Body of pancreas (tissue), 4 donors: Measurements from ENCODE around the gene PLEKHG4B. TPM values are rescaled to one million over a fixed set of nuclear protein-coding genes. Genes with fewer than 3 reads are reported as not detected.
"Not testable (repeated sequence)": the region's sequence is repeated elsewhere in the genome, so short reads cannot be mapped to it uniquely, and the experiment has no call there.

ENCODE experiments used
- ATAC-seq: fragments of 150-250 bp; one replicate; pipeline ENCODE4 v1.9.1; 2016
- DNase-seq, 4 donors: peaks; one replicate each; pipeline ENCODE4 v3.0.0-alpha.2; 2019
- H3K27ac ChIP-seq, 4 donors: fragments of 200-600 bp; sonication (generic); 1 replicate in 3 of 4; 2 replicates in 1 of 4; pipeline versions ENCODE4 v1.5.1 to v1.6.1; 2016 to 2019; ENCODE audit warnings: mild to moderate bottlenecking in 1 of 4, mixed read lengths in 1 of 4, moderate library complexity in 1 of 4
- H3K27me3 ChIP-seq, 2 donors: fragments of 200-600 bp; sonication (generic); one replicate each; pipeline ENCODE4 v1.6.0; 2016; ENCODE audit warnings: mild to moderate bottlenecking in 1 of 2
- H3K36me3 ChIP-seq, 2 donors: fragments of 200-600 bp; sonication (generic); replicated peaks in 1 of 2; 2 replicates each; pipeline ENCODE4 v1.5.1; 2016; ENCODE audit warnings: low read depth in 2 of 2; ENCODE audit not compliant: insufficient read depth in 1 of 2
- H3K4me1 ChIP-seq: fragments of 200-600 bp; sonication (generic); one replicate; pipeline ENCODE4 v1.6.0; 2016
- H3K4me3 ChIP-seq, 2 donors: fragments of 200-600 bp; sonication (generic); 1 replicate in 1 of 2; 2 replicates in 1 of 2; pipeline ENCODE4 v1.5.1; 2016 to 2019
- H3K9me3 ChIP-seq, 3 donors: fragments of 200-600 bp; sonication (generic); 1 replicate in 2 of 3; 2 replicates in 1 of 3; pipeline ENCODE4 v1.5.1; 2016
- CTCF ChIP-seq, 7 experiments: fragments of 450-650 bp in 4 of 7; fragments of 200-600 bp in 3 of 7; sonication (generic) in 3 of 7; IDR thresholded peaks; one replicate each; pipeline ENCODE4 v1.5.1; 2016 to 2019; ENCODE audit warnings: antibody characterized with exemption in 7 of 7
- POLR2A ChIP-seq, 3 donors: fragments of 450-650 bp; IDR thresholded peaks; one replicate each; pipeline ENCODE4 v1.6.1; 2016; ENCODE audit warnings: antibody characterized with exemption in 3 of 3, mild to moderate bottlenecking in 2 of 3
- WGBS, 2 donors: methylation state at CpG; one replicate each; pipeline ENCODE4 v1.1.5; 2017; 5-methylcytosine and 5-hydroxymethylcytosine counted together
- intact Hi-C: fragments of 100-400 bp; cut with DNase I; formaldehyde crosslinking; loops from one replicate; pipeline ENCODE4 v1.15.1; 2023
- total RNA-seq, 2 donors: library from RNA; depleted of rRNA; stranded (reverse); fragments of >200 nt; gene quantifications; one replicate each; pipeline ENCODE4 v1.1.0, GENCODE V29; 2016

Gene PLEKHG4B
- total RNA-seq, 2 donors from 2014 or later: 0.99 to 1.3 TPM

DNA sequence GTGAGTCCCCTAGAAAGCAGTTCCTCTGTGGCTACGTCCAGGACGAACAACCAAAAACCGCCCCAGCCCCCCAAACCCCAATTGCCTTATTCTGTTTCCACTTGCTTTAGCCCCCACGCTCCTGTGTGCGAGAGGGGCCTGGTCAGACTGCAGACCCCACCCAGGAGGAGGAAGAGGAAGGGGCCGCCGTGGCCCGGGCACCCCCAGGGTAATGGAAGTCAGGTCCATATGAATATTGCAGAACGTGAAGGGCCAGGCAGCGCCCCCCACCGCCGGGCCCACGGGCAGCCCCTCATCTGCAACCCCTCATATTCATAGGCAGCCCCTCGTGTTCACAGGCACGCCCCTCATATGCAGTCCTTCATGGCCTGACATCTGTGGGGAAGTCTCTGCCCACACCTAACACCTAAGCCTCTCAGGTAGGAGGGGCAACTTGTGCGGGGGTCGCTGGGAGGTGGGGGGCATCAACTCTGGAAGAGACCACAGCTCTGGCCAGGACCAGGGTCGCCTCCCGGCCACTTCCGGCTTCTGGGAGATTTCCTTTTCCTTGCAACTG, 37.7 kb upstream of the PLEKHG4B start:
- ATAC-seq (no peak), DNase-seq (no peak)
- Histone ChIP-seq H3K4me3 (peak overlapping the region in 1 of 2 donors; percentile 15), H3K9me3 (no peaks in the 10 kb centered on the region), H3K27me3 (no peaks in the 10 kb centered on the region), H3K36me3 (no peaks in the 10 kb centered on the region), H3K4me1 (peaks cover 13% of the 10 kb centered on the region), H3K27ac (no peak overlapping the region)
- intact Hi-C loops: no loop called here
- TF ChIP-seq POLR2A (IDR thresholded peaks at IDR 0.05): no peak
- TF ChIP-seq CTCF (IDR thresholded peaks at IDR 0.05): no peak
- whole genome bisulfite sequencing, 2 donors: 17 to 24% methylated on average over 17 to 20 of the region's 20 CpGs

DNA sequence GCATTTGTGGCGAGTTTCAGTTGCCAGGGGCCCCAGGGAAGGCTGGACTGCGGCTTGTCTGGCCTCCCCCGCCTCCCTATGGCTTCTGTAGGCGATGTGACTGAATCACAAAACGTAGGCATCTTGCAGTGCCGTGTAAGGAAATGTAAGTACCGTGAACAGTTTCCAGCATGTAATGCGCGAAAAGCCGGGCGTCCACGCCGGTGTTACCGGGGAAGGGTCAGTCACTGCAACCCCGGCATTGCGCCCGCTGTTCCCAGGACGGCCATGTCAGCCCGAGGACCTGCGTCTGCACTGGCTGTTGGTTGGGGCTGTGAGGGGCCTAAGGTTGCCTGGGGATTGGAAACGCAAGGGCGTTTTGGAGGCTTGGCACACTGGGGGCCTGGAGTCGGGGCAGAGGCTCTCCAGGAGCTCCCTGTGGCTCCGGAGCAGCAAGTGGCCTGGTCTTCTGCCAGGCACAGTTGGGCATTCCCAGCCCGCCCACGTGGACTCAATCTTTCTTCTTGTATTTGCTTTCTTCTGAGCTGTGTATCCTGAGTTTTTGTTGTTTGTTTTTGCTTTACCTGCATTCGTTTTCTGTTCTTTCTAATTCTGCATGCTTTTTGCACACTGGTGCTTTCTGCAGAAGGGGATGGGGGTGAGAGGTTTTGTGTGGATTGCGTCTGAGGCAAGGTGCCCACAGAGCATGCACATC, 36.9 kb upstream of the PLEKHG4B start:
- no peak for ATAC-seq
- H3K4me3 ChIP-seq: no peak overlapping the region
- peaks cover 13% of the 10 kb centered on the region for H3K4me1 ChIP-seq
- WGBS, 2 donors: 77 to 80% methylated on average over 28 of the region's 28 CpGs
- intact Hi-C loops: no loop called here
- no peak overlapping the region for H3K27ac ChIP-seq
- no peaks in the 10 kb centered on the region for H3K36me3 ChIP-seq
- DNase-seq: peak in 1 of 4 donors; percentile 46
- no peaks in the 10 kb centered on the region for H3K27me3 ChIP-seq
- TF ChIP-seq CTCF (IDR thresholded peaks at IDR 0.05): no peak
- TF ChIP-seq POLR2A (IDR thresholded peaks at IDR 0.05): no peak
- no peaks in the 10 kb centered on the region for H3K9me3 ChIP-seq

- ATAC-seq (no peak), DNase-seq (peak in 1 of 4 donors; percentile 26)
- no peak overlapping the region for H3K4me3 ChIP-seq
- WGBS, 2 donors: 65 to 66% methylated on average over 9 of the region's 9 CpGs
- no peak for TF ChIP-seq CTCF (IDR thresholded peaks at IDR 0.05)
- no peak for TF ChIP-seq POLR2A (IDR thresholded peaks at IDR 0.05)
- H3K9me3 ChIP-seq: no peaks in the 10 kb centered on the region
- H3K4me1 ChIP-seq: peaks cover 13% of the 10 kb centered on the region
- intact Hi-C loops: no loop called here
- no peaks in the 10 kb centered on the region for H3K27me3 ChIP-seq
- H3K27ac ChIP-seq: no peak overlapping the region
- no peaks in the 10 kb centered on the region for H3K36me3 ChIP-seq
Measured at GRCh38 chr5:56561-57290, 35.2 kb upstream of the PLEKHG4B start.

- H3K9me3 ChIP-seq, intact Hi-C loops, H3K4me1 ChIP-seq, ATAC-seq, H3K27ac ChIP-seq, DNase-seq, H3K36me3 ChIP-seq, H3K27me3 ChIP-seq, H3K4me3 ChIP-seq: not testable (repeated sequence)
- WGBS, 2 donors: 62 to 83% methylated on average over 1 of the region's 1 CpG
Measured at GRCh38 chr5:60250-60649, 31.7 kb upstream of the PLEKHG4B start.

DNA sequence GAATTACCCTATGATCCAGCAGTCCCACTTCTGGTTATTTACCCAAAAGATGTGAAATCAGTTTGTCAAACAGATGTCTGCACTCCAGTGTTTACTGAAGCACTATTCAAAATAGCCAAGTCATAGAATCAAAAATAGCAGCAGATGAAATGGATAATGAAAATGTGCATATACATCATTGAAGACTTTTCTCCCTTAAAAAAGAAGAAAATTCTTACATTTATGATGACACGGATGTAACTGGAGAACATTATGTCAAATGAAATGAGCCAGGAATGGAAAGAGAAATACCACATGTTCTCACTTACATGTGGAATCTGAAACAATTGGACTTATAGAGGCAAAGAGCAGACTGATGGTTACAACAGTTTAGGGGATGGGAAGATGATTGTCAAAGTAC, 21.5 kb upstream of the PLEKHG4B start:
- Histone ChIP-seq H3K4me3 (no peak overlapping the region), H3K4me1 (no peaks in the 10 kb centered on the region), H3K27ac (no peak overlapping the region), H3K36me3 (no peaks in the 10 kb centered on the region), H3K9me3 (peaks cover 0 to 9% (median 0%) of the 10 kb centered on the region in 3 donors), H3K27me3 (peaks cover 0 to 5% of the 10 kb centered on the region in 2 donors)
- DNase-seq (no peak), ATAC-seq (no peak)
- no peak for TF ChIP-seq CTCF (IDR thresholded peaks at IDR 0.05)
- intact Hi-C loops: no loop called here
- 80 to 84% methylated on average over 1 of the region's 1 CpG for WGBS, 2 donors

DNA sequence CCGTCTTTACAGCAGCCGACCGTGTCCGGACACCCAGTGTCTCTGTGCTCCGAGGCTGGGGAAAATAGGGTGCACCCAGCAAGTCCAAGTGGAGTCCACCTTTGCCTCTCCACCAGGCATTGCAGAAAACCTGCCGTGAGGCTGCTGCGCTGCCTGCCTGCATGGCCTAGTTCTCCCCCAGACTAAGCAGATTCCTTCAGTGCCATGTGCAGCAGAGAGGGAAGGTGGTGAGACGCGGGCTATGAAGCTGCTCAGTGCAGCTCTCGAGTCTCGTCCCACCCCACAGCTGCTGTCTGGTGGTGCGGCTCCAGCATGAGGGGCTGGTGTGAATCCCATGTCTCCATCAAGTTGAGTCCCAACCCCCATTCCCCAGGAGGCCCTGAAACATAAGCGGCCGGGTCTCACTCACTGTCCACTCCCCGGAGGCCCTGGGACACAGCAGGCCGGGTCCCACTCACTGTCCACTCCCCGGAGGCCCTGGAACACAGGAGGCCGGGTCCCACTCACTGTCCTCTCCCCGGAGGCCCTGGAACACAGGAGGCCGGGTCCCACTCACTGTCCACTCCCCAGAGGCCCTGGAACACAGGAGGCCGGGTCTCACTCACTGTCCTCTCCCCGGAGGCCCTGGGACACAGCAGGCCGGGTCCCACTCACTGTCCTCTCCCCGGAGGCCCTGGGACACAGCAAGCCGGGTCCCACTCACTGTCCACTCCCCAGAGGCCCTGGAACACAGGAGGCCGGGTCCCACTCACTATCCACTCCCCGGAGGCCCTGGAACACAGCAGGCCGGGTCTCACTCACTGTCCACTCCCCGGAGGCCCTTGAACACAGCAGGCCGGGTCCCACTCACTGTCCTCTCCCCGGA, 19.4 kb upstream of the PLEKHG4B start:
- H3K9me3 ChIP-seq, H3K4me3 ChIP-seq, H3K36me3 ChIP-seq, H3K27ac ChIP-seq, H3K27me3 ChIP-seq, ATAC-seq, DNase-seq, intact Hi-C loops, H3K4me1 ChIP-seq: not testable (repeated sequence)
- WGBS, 2 donors: 80 to 84% methylated on average over 19 to 31 of the region's 31 CpGs

- H3K4me3 ChIP-seq, H3K36me3 ChIP-seq, H3K27me3 ChIP-seq, ATAC-seq, H3K9me3 ChIP-seq, H3K27ac ChIP-seq, intact Hi-C loops, H3K4me1 ChIP-seq, DNase-seq: not testable (repeated sequence)
- 85% methylated on average over 7 of the region's 9 CpGs; no CpG with 5 or more reads in 1 of the 2 donors for WGBS, 2 donors
Measured at GRCh38 chr5:73181-73447, 18.9 kb upstream of the PLEKHG4B start.
